ENCODE measurements around the gene LAGE3.
"Not testable (repeated sequence)": the region's sequence is repeated elsewhere in the genome, so short reads cannot be mapped to it uniquely, and the experiment has no call there.

DNA sequence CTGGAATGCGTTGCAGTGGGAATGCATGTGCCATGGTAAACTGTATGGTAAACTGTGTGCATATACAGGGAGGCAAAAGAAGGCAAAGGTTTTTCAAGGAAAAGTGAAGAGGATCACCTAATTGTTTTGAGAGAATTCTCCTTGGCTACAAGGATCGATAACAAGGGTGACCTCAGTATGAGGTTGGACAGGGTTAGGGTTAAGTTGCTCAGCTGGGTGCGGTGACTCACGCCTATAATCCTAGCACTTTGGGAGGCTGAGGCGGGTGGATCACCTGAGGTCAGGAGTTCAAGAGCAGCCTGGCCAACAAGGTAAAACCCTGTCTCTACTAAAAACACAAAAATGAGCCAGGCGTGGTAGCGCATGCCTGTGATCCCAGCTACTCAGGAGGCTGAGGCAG is 22.3 kb upstream of the LAGE3 start:
- TF ChIP-seq, protein P1, sequence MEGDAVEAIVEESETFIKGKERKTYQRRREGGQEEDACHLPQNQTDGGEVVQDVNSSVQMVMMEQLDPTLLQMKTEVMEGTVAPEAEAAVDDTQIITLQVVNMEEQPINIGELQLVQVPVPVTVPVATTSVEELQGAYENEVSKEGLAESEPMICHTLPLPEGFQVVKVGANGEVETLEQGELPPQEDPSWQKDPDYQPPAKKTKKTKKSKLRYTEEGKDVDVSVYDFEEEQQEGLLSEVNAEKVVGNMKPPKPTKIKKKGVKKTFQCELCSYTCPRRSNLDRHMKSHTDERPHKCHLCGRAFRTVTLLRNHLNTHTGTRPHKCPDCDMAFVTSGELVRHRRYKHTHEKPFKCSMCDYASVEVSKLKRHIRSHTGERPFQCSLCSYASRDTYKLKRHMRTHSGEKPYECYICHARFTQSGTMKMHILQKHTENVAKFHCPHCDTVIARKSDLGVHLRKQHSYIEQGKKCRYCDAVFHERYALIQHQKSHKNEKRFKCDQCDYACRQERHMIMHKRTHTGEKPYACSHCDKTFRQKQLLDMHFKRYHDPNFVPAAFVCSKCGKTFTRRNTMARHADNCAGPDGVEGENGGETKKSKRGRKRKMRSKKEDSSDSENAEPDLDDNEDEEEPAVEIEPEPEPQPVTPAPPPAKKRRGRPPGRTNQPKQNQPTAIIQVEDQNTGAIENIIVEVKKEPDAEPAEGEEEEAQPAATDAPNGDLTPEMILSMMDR (IDR thresholded peaks at IDR 0.05) = not testable (repeated sequence)
- TF ChIP-seq POLR2A (IDR thresholded peaks at IDR 0.05) = not testable (repeated sequence)
